HG03135 (cell line): ENCODE results near the gene SEPTIN10.
"Not testable (repeated sequence)": the region's sequence is repeated elsewhere in the genome, so short reads cannot be mapped to it uniquely, and the experiment has no call there.

Experiments used
- ATAC-seq: cut with Tn5 transposase; IDR thresholded peaks from one replicate; pipeline ENCODE4 v1.9.1; 2021; ENCODE audit warnings: mild to moderate bottlenecking, moderate library complexity; ENCODE audit not compliant: unreplicated experiment

SEPTIN10 gene

GRCh38 chr2:109635426-109636304 is 21.9 kb upstream of the SEPTIN10 start:
- no peak for ATAC-seq

GRCh38 chr2:109633284-109633961 is 19.7 kb upstream of the SEPTIN10 start:
- ATAC-seq = no peak

- no peak for ATAC-seq
Measured at GRCh38 chr2:109632158-109632789, 18.5 kb upstream of the SEPTIN10 start.

- ATAC-seq = no peak
Measured at GRCh38 chr2:109631741-109632140, 18.0 kb upstream of the SEPTIN10 start.

- no peak for ATAC-seq
Measured at GRCh38 chr2:109630441-109631430, 17.0 kb upstream of the SEPTIN10 start.

- ATAC-seq = no peak
Measured at GRCh38 chr2:109629867-109630266, 16.1 kb upstream of the SEPTIN10 start.

GRCh38 chr2:109628321-109628720 is 14.6 kb upstream of the SEPTIN10 start:
- ATAC-seq = not testable (repeated sequence)

GRCh38 chr2:109624339-109624738 is 10.6 kb upstream of the SEPTIN10 start:
- ATAC-seq = no peak

GRCh38 chr2:109623923-109624322 is 10.2 kb upstream of the SEPTIN10 start:
- no peak for ATAC-seq

- ATAC-seq = no peak
Measured at GRCh38 chr2:109623297-109623696, 9.5 kb upstream of the SEPTIN10 start.

- ATAC-seq = no peak
Measured at GRCh38 chr2:109619032-109619615, 5.4 kb upstream of the SEPTIN10 start.

- ATAC-seq = no peak
Measured at GRCh38 chr2:109616184-109616583, 2.4 kb upstream of the SEPTIN10 start.

GRCh38 chr2:109615637-109616144 is 1.9 kb upstream of the SEPTIN10 start:
- no peak for ATAC-seq

GRCh38 chr2:109614715-109615636 is 1.2 kb upstream of the SEPTIN10 start:
- no peak for ATAC-seq

- peak; percentile 27 for ATAC-seq
Measured at GRCh38 chr2:109613081-109613921, 465 bp downstream of the SEPTIN10 start.

- no peak for ATAC-seq
Measured at GRCh38 chr2:109611467-109612095, 2.2 kb downstream of the SEPTIN10 start.

- ATAC-seq = no peak
Measured at GRCh38 chr2:109609352-109610024, 4.3 kb downstream of the SEPTIN10 start.
